HG03064 (cell line): ENCODE results near the gene SLC25A4.
A peak's percentile ranks its signal among the peaks of the same experiment; 100 is the strongest.

Experiments
- ATAC-seq: cut with Tn5 transposase; IDR thresholded peaks from one replicate; pipeline ENCODE4 v1.9.1; 2021; ENCODE audit warnings: low read depth; ENCODE audit not compliant: unreplicated experiment

The SLC25A4 gene

DNA sequence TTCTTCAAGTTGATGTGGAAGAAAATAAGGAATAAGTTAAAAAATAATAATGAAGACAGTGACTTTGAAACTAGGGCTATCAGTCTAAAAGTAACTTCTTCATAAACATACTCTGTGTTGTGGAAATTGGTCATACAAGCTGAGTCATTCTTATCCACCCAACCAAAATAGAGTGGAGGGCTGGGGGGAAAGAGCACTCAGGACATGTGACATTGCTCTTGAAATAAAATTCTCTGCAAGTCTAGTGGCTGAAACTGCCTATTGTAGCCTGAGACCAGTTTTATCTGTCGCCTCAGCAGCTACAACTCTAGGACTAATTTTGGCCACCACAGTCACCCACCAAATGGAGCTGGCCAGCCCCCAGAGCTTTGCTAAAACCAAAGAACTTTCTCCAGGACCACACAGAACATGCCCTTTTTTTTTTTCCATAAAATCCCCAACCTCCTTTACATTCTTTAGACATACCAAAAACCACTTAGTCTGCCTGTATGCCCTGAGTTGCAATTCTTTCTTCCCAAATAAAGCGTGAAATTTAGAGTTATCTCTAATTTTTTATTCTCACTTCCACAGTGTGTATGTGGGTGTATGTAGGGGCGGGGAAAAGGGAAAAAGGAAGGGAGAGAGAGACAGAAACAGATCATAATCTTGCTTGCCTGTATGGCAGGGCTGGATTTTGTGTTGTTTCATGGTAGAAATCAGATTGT lies 23.0 kb upstream of the SLC25A4 start:
- no peak for ATAC-seq

DNA sequence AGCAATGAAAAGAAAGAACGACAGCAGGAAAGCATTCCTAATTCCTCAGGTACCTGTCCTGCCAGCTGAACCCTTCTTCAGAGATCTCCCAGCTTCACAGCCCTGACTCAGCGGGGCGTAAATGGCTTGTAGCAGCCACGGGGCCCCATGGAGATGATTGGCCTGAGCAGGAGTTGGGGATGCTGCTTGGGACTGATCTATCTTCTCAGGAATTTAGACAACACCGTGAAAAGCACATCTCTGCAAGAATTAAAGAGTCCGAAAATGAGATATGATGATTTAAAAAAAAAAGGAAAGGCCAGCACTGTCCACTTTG lies 22.5 kb upstream of the SLC25A4 start:
- ATAC-seq: no peak

GRCh38 chr4:185122681-185123345 lies 20.3 kb upstream of the SLC25A4 start:
- no peak for ATAC-seq

DNA sequence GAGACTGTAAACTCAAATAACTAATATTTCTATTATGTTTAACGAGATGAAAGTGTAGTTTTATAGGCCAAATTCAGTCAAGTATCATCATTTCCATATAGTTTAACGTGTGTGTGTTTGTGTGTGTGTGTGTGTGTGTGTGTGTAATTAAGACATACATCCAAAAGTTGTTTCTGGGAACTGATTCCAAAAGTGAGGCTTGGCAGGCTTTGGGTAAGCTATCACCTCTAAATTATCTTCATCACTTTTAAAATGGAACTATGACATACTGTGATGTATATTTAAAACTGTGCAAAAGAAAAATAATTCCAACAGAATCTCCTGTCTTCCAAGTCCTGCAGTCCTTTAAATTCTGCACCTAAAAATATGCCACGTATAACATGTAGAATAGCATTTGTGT lies 19.1 kb upstream of the SLC25A4 start:
- no peak for ATAC-seq

GRCh38 chr4:185127021-185127925 lies 15.8 kb upstream of the SLC25A4 start:
- ATAC-seq: no peak

DNA sequence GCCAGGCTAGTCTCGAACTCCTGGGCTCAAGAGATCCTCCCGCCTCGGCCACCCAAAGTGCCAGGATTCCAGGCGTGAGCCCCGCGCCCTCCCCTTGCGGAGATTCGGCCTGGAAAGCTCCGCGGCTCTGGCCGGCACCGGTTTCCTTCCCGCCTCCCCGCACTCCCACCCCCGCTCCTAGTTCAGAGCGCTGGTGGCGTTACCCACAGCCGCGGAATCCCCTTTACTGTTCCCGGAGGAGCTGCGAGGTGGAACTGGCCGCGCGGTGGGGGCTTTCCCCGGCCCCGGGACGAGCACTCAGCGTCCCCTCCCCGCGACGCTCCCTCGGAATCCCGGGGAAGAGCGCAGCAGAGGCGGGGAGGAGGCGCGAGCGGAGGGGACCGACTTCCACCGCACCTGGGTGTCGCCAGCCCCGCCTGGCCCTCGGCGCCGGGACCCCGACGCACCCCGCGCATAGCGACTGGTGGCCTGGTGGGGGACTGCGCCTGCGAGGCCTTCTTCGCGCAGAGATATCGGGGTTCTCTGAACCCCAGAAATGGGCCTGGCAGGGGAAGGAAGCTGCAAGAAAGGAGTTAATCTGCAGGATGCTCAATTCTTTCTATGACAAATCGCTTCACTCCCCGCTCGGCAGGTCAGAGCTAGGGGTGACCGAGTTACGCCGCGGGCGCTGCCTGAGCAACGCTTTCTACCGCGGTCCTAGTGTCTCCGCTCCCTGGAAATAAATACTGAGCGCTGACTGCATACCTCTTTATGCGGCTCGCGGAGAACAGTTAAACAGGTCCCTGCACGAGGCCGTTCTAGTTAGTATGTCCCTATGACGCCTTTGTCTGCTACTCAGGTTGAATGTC lies 14.6 kb upstream of the SLC25A4 start:
- ATAC-seq: peak; percentile 57

DNA sequence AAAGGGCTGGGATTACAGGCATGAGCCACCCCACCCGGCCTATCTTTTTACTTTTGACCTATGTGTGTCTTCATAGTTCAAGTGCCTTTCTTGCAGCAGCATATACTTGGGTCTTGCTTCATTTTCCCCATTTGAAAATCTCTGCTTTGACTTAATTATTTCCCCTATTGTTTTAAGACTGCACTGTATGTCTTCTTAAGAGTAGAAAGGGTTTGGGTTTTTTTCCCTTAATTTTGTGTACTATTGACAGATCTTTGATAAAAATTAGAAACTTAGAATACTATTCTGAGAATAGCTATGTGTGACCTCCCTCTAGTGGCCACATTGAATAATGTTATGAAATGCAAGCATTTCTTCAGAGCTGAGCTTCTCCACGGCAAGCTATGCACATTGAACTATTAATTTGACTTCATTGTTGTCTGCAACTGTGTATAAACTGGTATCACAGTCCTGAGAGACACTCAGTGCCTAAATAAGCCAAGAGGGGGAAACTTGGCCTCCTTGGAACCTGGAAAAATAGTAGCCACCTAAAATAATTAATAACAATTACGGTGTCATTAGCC lies 8.7 kb upstream of the SLC25A4 start:
- no peak for ATAC-seq

DNA sequence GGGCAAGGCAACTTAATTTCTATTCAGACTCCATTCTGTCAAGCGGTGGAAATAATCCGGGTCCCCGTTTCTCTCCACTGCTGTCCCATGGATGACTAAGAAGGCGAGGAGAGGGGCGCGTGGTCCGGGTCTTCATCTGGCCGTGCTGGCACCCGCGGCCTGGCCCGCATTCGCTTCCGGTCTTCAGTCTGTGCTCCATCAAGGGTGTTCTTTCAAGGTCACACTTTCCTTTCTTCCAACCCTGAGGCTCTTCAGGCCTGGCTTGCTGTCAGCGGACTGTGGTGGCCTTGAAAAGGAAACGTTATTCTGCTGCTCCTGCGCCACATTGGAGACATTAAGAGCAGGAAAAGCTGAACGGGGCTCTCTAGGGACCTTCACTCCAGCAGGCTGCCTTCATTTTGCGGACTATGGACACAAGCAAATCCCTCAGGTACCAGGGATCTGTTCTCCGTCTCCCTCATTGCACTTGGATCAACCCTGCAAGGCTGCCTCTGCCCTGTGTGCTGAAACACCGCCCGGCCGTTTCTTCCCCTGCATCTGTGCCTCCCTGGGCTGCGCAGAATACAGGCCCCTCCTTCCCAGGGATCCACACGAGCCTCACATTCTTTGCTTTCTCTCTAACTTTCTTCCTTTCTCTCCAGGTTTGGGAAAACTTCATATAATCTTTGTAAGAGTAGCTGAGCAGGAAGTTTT lies 5.7 kb upstream of the SLC25A4 start:
- ATAC-seq: no peak

DNA sequence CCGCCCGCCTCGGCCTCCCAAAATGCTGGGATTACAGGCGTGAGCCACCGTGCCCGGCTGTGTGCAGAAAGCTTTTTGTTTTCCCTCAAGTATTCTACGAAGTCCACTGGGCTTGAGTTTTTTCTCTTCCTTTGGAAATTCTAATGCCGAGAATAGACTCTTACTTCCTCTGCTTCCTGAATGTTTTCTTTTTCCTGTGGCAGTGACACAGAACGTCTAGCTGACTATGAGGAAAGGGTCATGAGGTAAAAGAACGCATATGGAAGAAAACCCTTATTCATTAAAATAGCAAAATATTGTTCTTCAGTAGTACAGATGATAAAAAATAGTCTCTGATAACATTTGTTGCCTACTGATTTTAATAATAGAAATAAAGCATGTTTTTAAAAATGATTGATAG lies 4.9 kb upstream of the SLC25A4 start:
- ATAC-seq: no peak

GRCh38 chr4:185139736-185140135 lies 3.3 kb upstream of the SLC25A4 start:
- no peak for ATAC-seq

- ATAC-seq: no peak
Observed at GRCh38 chr4:185141777-185142176, 1.3 kb upstream of the SLC25A4 start.

DNA sequence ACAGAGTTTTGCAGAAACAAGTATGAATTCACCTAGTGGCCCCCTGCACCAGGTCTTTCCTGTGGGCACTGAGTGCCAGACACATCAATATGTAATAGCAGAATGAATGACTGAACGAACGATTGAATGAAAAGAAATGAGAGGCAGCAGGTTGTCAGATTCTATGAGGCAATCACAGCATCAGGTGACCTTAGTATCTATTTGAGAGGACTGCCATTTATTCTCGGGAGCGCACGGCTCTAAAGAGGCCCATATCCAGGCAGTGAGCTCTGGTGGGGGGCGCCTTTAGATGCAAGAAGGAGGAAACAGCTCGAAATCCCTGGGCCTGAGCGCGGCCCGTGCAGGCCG lies 528 bp upstream of the SLC25A4 start:
- ATAC-seq: no peak

- peak; percentile 34 for ATAC-seq
Observed at GRCh38 chr4:185143601-185143969, 519 bp downstream of the SLC25A4 start.

GRCh38 chr4:185144601-185145240 lies 1.7 kb downstream of the SLC25A4 start:
- ATAC-seq: no peak

DNA sequence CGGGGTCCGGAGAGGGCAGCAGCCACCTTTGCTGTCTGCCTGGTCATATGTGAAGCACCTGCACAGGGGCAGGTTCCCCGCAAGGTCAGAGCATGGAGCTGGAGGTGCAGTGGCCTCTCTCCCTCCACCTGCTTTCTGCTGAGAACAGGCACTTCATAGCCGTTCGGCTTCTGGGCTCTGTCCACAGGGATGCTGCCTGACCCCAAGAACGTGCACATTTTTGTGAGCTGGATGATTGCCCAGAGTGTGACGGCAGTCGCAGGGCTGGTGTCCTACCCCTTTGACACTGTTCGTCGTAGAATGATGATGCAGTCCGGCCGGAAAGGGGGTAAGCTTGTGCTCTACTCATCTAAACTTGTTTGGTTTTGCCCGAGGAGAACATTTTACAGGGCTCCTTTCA lies 2.5 kb downstream of the SLC25A4 start:
- ATAC-seq: no peak

DNA sequence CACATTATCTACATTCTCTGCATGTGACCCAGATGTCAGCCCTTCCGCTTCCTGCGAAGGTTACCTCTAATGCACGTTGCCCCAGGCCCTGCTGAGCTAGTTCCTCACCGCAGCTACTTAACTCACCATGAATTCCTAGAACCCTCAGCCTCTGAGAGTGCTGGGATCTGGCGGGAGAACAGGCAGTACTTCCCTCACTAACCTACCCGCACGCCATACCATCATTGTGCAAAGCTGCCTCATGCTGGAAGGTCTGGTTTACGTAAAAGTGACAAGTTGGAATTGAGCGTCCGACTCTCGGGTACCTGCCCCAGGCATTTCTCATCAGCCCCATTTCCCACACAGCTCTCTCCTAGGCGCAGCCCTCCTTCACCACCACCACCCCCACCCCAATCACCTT lies 6.3 kb downstream of the SLC25A4 start:
- no peak for ATAC-seq

- ATAC-seq: no peak
Observed at GRCh38 chr4:185151296-185151695, 8.2 kb downstream of the SLC25A4 start.

GRCh38 chr4:185165605-185166063 lies 22.6 kb downstream of the SLC25A4 start:
- ATAC-seq: peak; percentile 95

DNA sequence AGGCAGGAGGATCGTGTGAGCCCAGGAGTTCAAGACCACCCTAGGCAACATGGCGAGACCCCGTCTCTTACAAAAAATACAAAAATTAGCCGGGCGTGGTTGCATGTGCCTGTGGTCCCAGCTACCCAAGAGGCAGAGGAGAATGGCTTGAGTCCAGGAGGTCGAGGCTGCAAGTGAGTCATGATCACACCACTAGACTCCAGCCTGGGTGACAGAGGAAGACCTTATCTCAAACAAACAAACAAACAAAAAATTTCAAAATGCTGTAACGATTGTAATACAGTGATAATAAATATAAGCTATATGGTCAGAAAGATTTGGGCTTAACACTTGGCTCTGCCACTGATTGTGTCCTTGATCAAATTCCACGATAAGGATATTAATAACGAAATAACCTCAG lies 24.2 kb downstream of the SLC25A4 start:
- ATAC-seq: no peak
